GM12865 (cell line): ENCODE measurements around the gene TENT5A.
A peak's percentile ranks its signal among the peaks of the same experiment; 100 is the strongest.

Experiments
- DNase-seq: peaks from one replicate; pipeline ENCODE4 v3.0.0; 2010; ENCODE audit warnings: low read depth
- H3K4me3 ChIP-seq: 2 replicates; pipeline ENCODE4 v1.5.1; 2011; ENCODE audit warnings: mild to moderate bottlenecking, low read depth, low read length, control low read depth
- TF ChIP-seq, protein P1 (sequence below): IDR thresholded peaks from 2 replicates; pipeline ENCODE4 v1.5.1; 2011; ENCODE audit warnings: low read length, control low read depth, low read depth, inconsistent platforms; ENCODE audit not compliant: insufficient read depth; ENCODE audit errors: missing control alignments

The TENT5A gene

DNA sequence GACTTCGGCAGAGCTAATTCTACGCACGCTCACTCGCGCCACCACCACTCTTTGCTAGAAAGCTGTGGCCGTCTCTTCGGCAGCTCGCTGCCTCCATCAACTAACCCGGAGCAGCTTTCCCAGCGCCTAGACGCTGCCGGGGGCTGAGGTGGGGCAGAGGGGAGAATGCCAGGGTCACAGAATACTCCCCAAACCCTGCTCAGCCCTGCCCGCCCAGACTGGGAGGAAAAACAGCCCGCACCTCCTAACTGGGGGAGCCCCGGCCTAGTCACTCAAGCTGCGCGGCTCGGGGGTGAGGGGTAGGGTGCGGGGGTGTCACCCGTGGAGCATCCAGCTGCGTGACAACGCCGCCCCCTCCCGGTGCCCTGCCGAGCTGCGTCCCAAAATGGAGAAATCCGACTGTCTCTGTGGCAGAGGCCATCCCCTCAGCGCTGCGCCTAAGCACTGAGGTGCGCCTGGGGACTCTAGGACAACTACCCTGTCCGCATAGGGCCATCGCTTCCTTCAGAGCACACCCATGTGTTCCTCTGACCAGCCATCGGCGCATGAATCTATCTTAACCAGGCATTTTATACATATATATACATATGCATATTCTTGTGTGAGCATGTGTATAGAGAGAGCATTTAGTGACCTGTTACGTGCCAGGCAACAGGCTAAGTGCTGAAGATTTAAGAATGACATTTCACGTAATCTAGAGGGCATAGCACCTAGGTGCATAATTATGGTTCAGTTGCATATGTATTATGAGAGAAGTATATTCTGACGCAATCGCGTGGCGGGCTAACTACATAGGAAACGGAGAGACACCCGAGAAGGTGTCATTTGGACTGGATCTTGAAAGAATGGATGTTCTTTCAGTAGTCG, 1.5 kb upstream of the TENT5A start:
- DNase-seq = peak; percentile 74

DNA sequence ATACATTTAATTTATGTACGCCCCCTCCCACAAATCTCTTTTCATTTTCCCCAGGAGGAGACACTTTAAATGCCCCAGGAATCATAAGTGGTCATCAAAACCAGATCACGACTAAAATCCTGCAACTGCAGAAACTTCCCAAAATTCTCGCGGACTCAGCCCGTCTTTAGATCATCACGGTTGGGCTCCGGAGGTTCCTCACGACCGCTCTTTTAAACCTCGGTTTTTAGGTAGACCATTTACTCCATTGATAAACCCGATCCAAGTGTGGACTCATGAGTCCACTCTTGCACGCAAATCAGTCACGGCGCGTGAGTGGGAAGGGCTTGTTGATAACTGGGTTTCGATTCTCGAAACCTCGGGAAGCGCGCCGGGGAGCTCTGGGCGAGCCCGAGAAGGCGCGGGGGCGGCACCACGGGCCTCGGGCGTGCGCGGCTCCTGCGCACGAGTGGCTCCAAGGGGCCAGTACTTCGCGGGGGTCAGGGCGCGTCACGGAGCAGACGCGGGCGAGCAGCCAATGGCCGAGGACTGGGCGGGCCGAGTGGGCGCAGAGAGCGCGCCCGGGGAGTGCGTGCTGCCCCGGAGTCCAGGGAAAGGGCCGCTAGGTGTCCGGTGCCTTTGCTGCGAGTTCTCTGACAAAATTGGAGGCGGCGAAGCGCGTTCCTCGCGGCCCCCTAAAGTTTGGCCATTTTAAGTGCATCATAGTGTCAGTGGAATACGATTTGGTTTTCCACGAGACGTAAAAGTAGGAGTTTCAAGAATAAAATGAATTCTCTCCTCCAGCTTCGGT, 635 bp upstream of the TENT5A start:
- peak overlapping the region; percentile 82 for H3K4me3 ChIP-seq
- TF ChIP-seq, protein P1, sequence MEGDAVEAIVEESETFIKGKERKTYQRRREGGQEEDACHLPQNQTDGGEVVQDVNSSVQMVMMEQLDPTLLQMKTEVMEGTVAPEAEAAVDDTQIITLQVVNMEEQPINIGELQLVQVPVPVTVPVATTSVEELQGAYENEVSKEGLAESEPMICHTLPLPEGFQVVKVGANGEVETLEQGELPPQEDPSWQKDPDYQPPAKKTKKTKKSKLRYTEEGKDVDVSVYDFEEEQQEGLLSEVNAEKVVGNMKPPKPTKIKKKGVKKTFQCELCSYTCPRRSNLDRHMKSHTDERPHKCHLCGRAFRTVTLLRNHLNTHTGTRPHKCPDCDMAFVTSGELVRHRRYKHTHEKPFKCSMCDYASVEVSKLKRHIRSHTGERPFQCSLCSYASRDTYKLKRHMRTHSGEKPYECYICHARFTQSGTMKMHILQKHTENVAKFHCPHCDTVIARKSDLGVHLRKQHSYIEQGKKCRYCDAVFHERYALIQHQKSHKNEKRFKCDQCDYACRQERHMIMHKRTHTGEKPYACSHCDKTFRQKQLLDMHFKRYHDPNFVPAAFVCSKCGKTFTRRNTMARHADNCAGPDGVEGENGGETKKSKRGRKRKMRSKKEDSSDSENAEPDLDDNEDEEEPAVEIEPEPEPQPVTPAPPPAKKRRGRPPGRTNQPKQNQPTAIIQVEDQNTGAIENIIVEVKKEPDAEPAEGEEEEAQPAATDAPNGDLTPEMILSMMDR = no peak
- DNase-seq = peak; percentile 83

More for the DNA sequence above, 1.5 kb upstream of the TENT5A start:
- H3K4me3 ChIP-seq = peak overlapping the region; percentile 82
- TF ChIP-seq, protein P1 = peak; percentile 71

DNA sequence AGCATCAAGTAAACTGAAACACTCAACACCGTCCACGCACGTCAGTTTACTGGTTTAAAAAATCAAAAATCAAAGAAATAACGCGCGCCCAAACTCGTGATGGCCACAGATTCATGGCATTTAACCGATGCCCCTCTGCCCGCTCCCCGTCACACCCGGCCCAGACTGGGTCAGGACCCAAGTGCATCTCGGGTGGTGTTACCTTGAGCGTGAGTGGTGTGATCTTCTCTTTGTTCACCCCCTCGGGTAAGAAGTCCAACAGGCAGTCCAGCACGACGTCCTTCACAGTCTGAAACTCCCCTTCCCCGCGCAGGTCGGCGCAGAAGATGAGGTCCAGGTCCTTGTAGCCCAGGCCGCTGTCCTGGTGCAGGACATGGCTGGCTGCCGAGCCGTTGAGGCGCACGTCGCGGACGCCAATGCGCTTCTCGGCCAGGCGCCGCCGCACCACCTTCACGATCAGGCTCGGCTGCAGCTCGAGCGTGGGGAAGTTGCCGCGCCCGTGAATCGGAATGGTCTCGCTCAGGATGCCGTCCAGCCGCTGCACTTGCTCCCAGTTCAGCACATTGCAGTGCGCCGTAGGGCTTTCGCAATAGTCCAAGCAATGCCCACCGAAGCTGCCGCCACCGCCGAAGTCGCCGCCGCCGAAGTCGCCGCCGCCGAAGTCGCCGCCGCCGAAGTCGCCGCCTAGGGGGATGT, 945 bp downstream of the TENT5A start:
- peak overlapping the region; percentile 82 for H3K4me3 ChIP-seq
- DNase-seq = no peak
- TF ChIP-seq, protein P1 = no peak

DNA sequence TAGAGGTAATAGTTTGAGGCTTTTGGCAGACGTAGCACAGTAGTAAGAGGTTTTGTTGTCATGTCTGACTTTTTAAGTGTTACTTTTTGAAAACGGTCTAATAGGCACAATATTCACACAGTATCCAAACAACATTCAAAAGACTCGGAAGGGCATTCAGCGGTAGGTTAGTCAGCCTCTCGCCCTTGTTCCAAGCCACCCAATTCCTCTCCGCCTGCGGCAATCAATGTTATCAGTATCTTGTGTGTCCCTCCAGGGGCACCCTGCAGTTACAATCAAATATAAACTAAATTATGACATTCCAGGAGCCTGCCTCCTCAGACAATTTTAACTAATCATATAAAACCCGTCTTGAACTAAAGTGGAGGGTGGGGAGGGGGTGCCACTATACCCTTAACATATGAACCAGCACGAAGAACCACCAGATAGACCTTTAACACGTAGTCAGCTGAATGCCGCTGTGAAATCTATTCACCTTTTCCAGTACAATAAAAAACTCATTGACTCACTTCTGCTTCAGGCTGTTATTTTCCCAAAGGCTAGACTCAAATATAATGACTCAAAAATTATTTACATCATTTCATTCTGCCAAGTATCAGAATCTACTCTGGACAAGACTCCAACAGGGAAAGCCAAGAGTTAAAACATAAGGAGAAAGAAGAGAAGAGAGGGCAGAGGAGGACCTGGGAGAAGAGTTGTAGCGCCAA, 1.6 kb downstream of the TENT5A start:
- peak overlapping the region; percentile 82 for H3K4me3 ChIP-seq
- no peak for DNase-seq
- TF ChIP-seq, protein P1 = no peak

DNA sequence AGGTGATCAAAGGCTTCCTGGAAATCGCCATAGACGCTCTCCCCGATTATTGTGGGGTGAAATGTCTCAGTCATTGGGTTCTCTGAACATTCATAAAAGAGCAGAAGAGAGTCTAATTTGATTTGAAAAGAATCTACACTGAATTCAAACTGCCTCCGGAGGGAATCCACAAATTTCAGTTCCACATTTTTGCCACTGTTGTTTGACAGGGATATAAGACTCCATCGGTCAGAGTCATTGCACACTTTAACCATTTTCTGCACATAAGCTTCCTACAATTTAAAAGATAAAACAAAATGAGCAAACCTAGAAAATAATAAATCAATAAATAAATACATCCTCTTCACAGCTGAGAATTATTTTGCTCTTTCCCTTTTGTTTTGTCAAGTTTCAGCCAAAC, 2.3 kb downstream of the TENT5A start:
- H3K4me3 ChIP-seq = peak overlapping the region; percentile 82
- no peak for DNase-seq
- TF ChIP-seq, protein P1 = no peak

DNA sequence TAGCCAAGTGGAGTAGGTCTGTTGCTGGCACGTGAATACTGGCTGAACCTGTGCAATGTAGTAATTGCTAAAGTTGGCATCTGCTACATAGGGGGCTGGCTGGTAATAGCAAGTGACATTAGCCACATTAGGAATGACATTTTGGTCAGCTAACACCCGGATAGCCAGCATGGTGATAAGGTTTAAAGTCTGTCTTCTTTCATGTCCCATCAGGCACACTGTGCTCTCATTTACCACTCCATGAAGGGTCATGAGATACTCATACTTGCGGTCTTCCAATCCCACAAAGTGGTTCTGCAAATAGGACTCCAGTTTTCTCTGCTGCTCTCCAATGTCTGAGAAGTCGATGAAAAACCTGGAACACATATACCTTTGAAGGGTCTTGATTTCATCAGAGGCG, 2.8 kb downstream of the TENT5A start:
- H3K4me3 ChIP-seq = no peak overlapping the region
- TF ChIP-seq, protein P1 = no peak
- DNase-seq = no peak
